Muscle of leg (tissue), 11 donors: ENCODE measurements around the gene FA2H. TPM values are rescaled to one million over a fixed set of nuclear protein-coding genes. Genes with fewer than 3 reads are reported as not detected.

Source experiments
- DNase-seq: peaks from one replicate; pipeline ENCODE4 v3.0.0; 2013
- H3K27ac ChIP-seq: one replicate; pipeline ENCODE4 v1.5.1; 2013; ENCODE audit warnings: mild to moderate bottlenecking, low read length, control low read depth
- H3K27me3 ChIP-seq: one replicate; pipeline ENCODE4 v1.6.1; 2013; ENCODE audit warnings: low read length; ENCODE audit not compliant: control insufficient read depth, insufficient read depth
- H3K36me3 ChIP-seq: one replicate; pipeline ENCODE4 v1.6.1; 2013; ENCODE audit warnings: low read length; ENCODE audit not compliant: control insufficient read depth, insufficient read depth
- H3K4me1 ChIP-seq: one replicate; pipeline ENCODE4 v1.6.1; 2013; ENCODE audit warnings: low read length; ENCODE audit not compliant: control insufficient read depth, insufficient read depth
- H3K4me3 ChIP-seq: one replicate; pipeline ENCODE4 v1.5.1; 2013; ENCODE audit warnings: low read length, control low read depth
- H3K9me3 ChIP-seq: replicated peaks from 2 replicates; pipeline ENCODE4 v1.6.1; 2013; ENCODE audit warnings: low read depth, low read length; ENCODE audit not compliant: control insufficient read depth
- WGBS: methylation state at CpG from one replicate; pipeline ENCODE4 v1.1.5; 2013; ENCODE audit warnings: missing lambda C conversion rate; ENCODE audit not compliant: insufficient coverage; 5-methylcytosine and 5-hydroxymethylcytosine counted together
- polyA plus RNA-seq, 8 donors: library from polyadenylated mRNA; unstranded; fragments of 120-200 nt; gene quantifications; one replicate each; pipeline versions ENCODE4 v1.2.1 to v1.2.3, GENCODE V29; 2013; ENCODE audit warnings: inconsistent platforms in 1 of 8, low replicate concordance in 1 of 8; ENCODE audit not compliant: insufficient read length in 8 of 8, insufficient read depth in 1 of 8
- total RNA-seq: library from RNA; stranded (reverse); fragments of 120-200 nt; gene quantifications from one replicate; pipeline ENCODE4 v1.2.4, GENCODE V29; 2013

Gene FA2H
- total and polyA plus RNA-seq, 9 donors = 0.09 to 1.9 (median 0.11) TPM; not detected in 4

DNA sequence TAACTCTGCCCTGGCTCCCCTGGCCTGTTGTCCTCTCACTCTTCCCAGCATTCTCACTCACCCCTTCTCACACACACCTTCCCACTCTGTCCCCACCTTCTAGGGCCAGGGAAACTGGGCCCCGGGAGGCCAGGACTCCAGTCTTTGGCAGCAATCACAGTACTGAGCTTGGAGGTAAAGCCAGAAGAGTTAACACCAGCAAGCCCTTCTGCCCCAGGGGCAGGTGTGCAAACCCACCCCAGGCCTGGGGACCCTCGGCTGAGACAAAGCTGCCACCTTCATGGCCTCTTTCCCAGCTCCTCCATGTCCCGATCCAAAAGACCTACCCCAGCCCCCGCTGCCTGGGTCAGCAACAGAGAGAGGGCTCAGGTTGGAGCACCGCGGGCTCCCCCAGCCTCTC, 37.1 kb downstream of the FA2H start:
- Histone ChIP-seq H3K27me3 (peaks cover 2% of the 10 kb centered on the region), H3K36me3 (no peaks in the 10 kb centered on the region), H3K4me1 (no peaks in the 10 kb centered on the region), H3K27ac (no peak overlapping the region), H3K4me3 (no peak overlapping the region), H3K9me3 (no peaks in the 10 kb centered on the region)
- DNase-seq = no peak
- 30% methylated on average over 2 of the region's 6 CpGs for WGBS

DNA sequence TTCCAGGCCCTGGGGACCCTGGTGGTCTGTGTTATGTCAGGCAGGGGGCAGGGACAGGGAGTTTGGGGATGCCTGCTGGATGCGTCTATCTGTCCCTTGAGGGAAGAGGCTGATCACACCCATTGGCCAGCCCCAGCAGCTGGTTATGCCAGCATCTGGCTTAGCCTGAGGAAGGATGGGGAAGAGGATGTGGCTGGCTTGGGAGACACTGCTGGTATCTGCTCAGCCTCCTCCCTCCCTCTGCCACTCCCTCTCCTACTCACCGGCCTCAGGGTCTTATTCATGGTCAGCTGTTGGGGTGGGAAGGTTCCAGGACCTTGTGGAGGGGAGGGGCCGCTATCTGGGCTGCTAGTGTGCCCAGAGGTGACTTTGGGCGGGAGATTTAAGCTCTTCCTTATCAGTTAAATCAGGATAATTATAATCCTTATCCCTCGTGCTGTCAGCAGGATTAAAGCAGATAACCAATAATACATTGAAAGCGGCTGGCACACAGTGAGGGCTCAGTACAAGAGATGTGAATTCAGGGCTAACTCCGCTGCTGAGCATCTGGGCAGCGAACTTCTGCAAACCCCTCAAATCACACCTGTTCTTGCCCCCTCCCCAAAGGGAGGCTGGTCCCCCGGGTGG, 38.0 kb downstream of the FA2H start:
- peaks cover 2% of the 10 kb centered on the region for H3K27me3 ChIP-seq
- H3K27ac ChIP-seq = no peak overlapping the region
- no peaks in the 10 kb centered on the region for H3K9me3 ChIP-seq
- H3K4me3 ChIP-seq = no peak overlapping the region
- H3K4me1 ChIP-seq = no peaks in the 10 kb centered on the region
- no peak for DNase-seq
- H3K36me3 ChIP-seq = no peaks in the 10 kb centered on the region
- WGBS = 80% methylated on average over 1 of the region's 9 CpGs

DNA sequence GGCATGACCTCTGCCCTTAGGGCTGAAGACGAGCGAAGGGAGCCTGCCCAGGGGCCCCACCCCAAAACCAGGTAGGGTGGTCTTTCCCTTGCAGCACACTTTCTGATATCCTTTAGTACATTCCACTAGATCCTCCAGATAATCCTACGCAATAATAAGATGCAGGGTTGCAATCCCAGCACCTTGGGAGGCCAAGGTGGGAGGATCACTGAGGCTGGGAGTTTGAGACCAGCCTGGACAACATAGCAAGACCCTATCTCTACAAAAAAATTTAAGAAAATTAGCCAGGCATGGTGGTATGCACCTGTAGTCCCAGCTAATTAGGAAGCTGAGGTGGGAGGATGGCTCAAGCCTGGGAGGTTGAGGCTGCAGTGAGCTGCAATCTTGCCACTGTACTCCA, 39.1 kb downstream of the FA2H start:
- 90% methylated on average over 2 of the region's 3 CpGs for WGBS
- Histone ChIP-seq H3K36me3 (no peaks in the 10 kb centered on the region), H3K9me3 (no peaks in the 10 kb centered on the region), H3K27me3 (peaks cover 2% of the 10 kb centered on the region), H3K27ac (no peak overlapping the region), H3K4me3 (no peak overlapping the region), H3K4me1 (no peaks in the 10 kb centered on the region)
- DNase-seq = no peak

DNA sequence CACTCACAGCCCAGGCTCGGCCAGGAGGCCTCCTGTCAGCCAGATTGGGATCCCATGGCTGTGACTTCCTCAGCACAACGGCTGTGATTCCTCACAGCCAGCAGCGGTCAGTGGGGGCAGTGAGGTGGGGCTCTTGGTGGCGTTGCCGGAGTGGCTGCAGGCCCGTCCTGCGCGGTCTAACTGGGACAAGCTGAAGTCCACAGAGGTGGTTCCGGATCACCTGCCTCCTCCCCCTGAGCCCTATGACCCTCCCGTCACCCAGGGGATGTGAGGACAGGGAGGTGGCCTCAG, 39.5 kb downstream of the FA2H start:
- no peak for DNase-seq
- no peak overlapping the region for H3K27ac ChIP-seq
- WGBS = 51% methylated on average over 3 of the region's 10 CpGs
- peaks cover 3% of the 10 kb centered on the region for H3K4me1 ChIP-seq
- peaks cover 2% of the 10 kb centered on the region for H3K27me3 ChIP-seq
- no peaks in the 10 kb centered on the region for H3K36me3 ChIP-seq
- no peak overlapping the region for H3K4me3 ChIP-seq
- H3K9me3 ChIP-seq = no peaks in the 10 kb centered on the region

DNA sequence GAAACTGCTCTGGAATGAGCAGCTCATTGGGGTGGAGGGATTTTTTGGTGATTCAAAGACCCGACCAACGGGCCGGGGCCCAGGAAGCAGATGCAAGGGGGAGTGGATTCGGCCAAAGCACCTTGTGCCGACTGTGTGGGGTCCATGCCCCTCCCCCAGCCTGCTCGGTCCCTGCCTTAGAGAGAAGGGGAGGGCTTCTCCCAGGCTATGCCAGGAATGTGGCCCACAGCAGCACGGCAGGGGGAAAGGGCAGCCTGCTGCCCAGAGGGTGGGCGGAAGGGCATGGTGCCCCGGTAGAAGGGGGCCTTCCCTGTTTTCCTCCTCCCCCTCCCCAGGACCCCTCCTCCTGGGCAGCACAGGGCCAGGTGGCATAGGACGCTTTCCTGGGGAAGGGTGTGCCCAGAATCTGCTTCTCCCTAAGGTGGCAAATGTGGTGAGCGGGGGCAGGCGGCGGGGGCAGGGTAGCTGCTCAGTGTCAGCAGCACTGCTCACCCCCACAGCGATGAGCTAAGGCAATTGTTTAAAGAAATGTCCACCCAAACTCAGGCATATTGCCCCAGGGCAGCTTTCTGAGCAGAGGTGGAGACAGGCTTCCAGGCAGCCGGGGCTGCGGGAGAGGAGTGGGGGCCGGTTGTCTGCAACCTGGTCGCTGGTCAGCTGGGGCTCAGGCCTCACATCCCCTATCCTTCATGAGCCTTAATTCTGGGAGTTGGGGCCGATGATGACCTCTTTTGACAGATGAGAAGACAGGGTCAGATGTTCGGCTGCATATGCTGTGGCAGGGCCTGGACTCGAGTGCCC, 40.1 kb downstream of the FA2H start:
- Histone ChIP-seq H3K36me3 (no peaks in the 10 kb centered on the region), H3K27me3 (peaks cover 2% of the 10 kb centered on the region), H3K4me1 (peaks cover 5% of the 10 kb centered on the region), H3K9me3 (no peaks in the 10 kb centered on the region), H3K27ac (no peak overlapping the region), H3K4me3 (no peak overlapping the region)
- 46% methylated on average over 8 of the region's 21 CpGs for WGBS
- DNase-seq = no peak

DNA sequence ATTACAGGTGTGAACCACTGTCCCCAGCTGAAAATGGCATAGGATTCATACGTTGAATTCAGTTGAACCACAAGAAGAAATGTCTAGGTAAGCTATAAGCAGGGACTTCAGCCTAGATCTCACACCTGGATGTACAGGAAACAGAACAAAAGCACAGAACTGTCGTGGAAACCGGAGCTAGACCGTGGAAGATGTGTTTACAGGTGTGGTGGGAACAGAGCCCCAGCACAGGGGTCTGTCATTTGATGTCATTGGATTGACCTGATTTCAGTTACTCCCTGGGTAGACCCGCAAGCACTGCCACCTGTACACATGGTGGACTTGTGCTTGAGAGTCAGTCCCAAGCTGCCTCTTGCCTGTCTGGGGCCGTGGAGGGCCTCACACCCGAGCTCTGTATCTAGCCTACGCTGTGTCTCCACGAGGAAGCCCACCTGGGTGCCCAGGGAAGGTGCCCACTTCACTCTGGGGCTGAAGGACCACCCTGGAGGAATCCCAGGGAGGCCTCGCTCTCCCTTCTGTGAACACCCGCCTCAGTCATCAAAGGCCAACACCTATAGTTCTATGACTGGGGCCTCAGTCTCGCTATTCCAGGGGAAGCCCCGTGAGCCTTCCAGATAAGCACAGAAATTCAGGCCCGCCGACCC, 41.8 kb downstream of the FA2H start:
- Histone ChIP-seq H3K36me3 (no peaks in the 10 kb centered on the region), H3K4me1 (peaks cover 5% of the 10 kb centered on the region), H3K27me3 (peaks cover 2% of the 10 kb centered on the region), H3K27ac (no peak overlapping the region), H3K4me3 (no peak overlapping the region), H3K9me3 (no peaks in the 10 kb centered on the region)
- WGBS = 79% methylated on average over 11 of the region's 15 CpGs
- no peak for DNase-seq

DNA sequence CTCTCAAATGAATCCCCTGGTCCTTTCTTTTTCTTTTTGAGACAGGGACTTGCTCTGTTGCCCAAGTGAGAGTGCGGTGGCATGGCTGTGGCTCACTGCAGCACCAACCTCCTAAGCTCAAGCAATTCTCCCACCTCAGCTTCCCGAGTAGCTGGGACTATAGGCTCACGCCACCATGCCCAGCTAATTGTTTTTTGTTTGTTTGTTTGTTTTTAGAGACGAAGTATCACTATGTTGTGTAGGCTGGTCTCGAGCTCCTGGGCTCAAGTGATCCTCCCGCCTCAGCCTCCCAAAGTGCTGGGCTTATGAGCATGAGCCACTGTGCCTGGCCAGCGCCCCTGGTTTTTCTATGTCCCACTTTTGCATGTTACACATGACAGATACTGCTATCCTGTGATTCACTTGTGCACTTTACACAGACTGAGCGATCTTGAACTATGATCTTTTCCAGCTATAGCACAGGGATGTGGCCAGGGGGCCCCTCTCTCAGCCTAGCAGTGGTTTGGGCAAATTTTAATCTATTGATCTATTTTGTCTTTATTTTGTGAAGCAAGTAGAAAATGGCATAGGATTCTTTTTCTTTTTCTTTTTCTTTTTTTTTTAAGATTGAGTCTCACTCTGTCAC, 42.7 kb downstream of the FA2H start:
- H3K27ac ChIP-seq = no peak overlapping the region
- H3K36me3 ChIP-seq = no peaks in the 10 kb centered on the region
- peaks cover 3% of the 10 kb centered on the region for H3K27me3 ChIP-seq
- H3K4me1 ChIP-seq = peaks cover 5% of the 10 kb centered on the region
- WGBS = 90% methylated on average over 5 of the region's 8 CpGs
- no peak for DNase-seq
- H3K9me3 ChIP-seq = peaks cover 3% of the 10 kb centered on the region
- no peak overlapping the region for H3K4me3 ChIP-seq

DNA sequence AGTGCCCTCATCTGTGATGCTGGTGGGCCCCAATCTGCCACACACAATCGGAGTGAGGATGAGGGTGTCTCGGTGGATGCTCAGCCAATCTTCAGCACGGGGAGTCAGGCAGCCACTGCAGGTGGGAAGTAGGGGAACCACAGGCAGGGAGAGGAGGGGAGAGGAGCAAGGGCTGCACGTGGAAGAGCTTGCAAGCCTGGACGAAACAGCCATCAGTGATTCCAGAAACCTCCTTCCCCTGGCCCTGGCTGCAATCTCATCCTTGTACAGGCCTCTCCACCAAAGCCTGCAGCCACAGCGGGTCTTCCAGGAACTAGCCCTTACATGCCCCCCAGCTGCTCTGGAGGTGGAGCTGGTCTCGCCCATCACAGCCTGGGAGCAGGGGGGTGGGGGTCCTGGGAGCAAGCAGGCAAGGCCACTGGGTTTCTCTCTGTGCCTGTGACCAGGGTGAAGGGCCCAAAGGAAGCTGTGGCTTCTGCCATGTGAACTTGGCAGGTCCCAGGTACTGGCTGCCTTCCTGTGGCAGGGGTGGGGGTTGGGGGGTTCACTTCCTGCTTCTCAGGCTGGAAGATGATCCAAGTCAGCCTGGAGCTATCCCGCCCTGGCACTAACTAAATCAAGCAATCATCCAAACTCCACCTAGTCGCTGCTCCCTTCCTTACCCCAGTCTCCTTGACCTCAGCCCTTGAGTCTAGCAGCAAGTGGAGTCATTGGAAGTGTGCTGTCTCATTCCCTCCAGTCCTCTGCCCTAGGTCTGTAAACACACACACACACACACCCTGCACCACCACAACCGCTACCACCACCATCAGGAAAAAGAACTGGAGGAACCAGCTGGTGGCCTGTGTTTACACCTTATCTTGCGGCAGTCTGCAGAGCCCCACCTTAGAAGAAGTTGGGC, 44.6 kb downstream of the FA2H start:
- peaks cover 5% of the 10 kb centered on the region for H3K4me1 ChIP-seq
- 55% methylated on average over 7 of the region's 11 CpGs for WGBS
- H3K36me3 ChIP-seq = no peaks in the 10 kb centered on the region
- H3K9me3 ChIP-seq = peaks cover 8% of the 10 kb centered on the region
- no peak overlapping the region for H3K27ac ChIP-seq
- DNase-seq = peak; percentile 27
- peaks cover 6% of the 10 kb centered on the region for H3K27me3 ChIP-seq
- H3K4me3 ChIP-seq = no peak overlapping the region

DNA sequence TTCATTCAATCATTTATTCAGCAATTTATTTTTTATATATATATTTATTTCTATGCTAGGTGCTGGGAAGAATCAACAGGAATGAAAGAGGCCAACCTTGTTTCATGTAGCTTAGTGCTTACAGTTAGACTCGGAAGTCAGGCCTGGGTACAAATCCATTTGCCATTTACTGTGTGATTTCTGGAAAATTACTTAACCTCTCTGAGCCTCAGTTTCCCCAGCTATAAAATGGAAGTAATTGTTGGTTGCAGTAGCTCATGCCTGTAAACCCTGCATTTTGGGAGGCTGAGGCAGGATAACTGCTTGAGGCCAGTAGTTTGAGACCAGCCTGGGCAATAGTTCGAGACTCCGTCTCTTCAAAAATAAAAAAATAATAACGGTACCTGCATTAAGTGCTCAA, 46.7 kb downstream of the FA2H start:
- peaks cover 5% of the 10 kb centered on the region for H3K4me1 ChIP-seq
- WGBS = 91% methylated on average over 4 of the region's 4 CpGs

More for the DNA sequence above, 46.7 kb downstream of the FA2H start:
- Histone ChIP-seq H3K36me3 (no peaks in the 10 kb centered on the region), H3K27ac (no peak overlapping the region), H3K4me3 (no peak overlapping the region), H3K27me3 (peaks cover 12% of the 10 kb centered on the region), H3K9me3 (peaks cover 8% of the 10 kb centered on the region)
- no peak for DNase-seq
